ENCODE results near the gene ZBTB20.

The ZBTB20 gene

DNA sequence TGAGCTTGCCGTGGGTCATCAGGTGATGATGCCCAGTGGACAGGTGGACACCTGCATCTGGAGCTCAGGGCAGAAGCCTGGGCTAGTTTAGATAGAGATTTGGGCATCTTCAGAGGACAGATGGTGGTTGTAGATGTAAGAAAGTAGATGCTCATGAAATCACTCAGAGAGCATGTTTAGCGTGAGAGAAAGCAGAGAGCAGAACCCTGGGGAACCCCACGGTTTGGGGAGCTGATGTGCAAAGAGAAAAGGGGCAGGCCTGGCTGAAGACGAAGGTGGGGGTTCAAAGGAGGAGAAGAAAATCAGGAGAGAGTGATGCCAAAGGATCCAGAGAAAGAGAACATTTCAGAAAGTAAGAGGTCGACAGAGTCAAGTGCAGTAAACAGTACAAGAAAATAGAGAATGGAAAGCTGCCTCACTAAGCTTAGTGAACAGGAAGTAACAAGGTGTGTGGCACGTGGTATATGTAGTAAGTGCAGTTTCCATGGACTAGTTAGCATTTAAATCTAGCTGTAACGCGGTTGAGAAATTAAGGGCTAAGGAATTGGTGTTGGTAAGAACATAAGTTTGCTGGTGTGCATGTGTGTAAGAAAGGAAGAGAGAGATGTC lies 839.8 kb downstream of the ZBTB20 start:
- DNase-seq, result no peak

DNA sequence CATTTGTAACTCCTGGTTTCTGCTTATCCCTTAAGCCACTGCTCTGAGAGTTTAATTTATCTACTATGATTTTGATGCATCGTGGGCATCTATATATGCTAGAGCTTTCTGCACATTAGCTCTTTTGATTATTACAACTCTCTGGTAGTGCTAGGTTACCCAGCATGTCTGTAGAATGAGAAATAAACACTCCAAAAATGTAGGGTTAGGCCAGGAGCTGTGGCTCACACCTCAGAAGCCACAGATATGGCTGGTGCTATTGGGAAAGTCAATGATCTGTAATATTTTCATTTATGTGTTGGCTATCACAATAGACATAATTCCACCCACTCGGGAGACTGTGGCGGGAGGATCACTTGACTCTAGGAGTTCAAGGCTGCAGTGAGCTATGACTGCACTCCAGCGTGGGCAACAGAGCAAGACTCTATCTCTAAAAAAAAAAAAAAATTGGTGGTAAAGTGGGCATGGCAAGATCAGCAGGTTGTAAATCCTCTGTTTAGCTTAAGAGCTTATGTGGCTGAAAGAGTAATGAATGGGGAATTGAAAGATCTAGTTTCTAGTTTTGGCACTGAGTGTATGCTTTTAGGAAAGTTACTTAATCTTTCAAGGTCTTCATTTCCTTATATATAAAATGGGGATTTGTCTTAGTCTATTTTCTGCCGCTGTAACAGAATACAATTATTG lies 847.0 kb downstream of the ZBTB20 start:
- DNase-seq, result no peak

DNA sequence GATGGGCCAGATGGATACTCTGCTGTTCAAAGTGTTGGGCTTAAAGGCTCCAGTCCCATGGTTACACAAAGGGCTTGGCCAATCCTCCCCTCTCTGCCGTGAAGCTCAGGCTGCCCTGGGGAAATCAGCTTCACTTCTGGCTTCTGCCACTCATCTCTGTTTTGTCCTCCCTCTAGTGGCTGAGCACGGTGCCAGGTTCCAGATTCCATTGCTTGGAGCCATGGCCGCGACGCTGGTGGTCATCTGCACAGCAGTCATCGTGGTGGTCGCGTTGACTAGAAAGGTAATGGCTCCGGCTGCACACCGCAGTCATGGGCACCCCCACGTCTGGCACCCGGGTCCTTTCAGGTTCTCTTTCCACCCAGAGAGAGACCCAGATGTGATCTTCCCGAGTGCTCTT lies 847.7 kb downstream of the ZBTB20 start:
- DNase-seq, result no peak

GRCh38 chr3:114295946-114296345 lies 851.1 kb downstream of the ZBTB20 start:
- no peak for DNase-seq

DNA sequence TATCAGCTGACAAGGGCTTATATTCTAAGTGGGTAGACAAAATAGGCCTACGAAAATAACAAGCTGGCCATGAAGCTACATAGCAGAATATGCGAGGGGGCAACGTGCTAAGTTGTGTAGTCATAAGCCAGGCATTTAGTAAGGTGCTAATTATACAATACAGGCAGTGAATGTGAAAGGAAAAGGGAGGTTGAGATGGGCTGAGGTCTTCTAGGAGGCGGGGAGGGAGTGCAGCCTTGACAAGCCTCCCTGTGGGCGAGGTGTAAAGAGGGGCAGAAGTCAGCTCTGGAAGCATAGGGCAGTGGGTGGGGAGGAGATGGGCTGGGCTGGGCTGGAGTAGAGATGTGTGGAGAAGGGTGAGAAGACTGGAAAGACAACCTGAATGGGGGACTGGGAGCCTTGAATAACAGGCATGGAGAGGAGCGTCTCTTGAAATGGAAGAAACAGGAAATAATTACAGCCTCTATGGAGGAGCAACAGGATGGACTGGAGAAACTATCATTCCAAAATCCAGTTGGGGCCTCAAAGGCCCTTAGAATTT lies 852.1 kb downstream of the ZBTB20 start:
- DNase-seq, result no peak

DNA sequence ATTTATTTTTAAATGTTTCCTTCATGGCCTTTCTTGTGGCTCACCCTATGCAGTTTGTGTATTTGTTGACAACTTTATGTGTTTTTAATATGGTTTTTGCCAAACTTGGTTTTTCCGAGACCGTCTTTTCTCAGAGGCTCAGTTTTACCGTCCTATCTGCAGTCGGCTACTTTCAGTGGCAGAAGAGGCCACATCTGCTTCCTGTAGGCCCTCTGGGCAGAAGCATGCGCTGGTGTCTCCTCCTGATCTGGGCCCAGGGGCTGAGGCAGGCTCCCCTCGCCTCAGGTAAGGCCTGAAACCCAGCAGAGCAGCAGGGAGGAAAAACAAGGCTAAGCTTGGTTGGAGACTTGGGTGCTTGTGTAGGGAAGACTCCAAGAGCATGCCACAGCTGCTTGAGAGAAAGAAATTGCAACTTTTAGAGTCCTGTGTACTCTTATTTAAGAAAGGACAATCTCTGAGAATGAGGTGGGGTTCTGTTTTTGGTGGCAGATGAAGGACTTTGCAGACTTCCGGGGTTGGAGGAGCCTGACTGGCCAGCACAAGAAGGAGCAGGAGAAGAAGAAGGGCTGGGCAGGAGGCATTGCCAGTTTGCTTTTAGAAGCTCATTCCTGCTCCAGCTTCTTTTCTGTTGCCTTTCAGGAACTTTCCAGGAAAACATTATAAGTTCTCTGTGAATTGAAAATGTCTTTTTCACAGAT lies 853.1 kb downstream of the ZBTB20 start, which contains the start of gene TIGIT:
Gene TIGIT, plus strand, starts transcription at position 191 of the 698 bp plus-strand sequence. Its CDS starts 34 bp downstream, at position 225.
- no peak for DNase-seq

DNA sequence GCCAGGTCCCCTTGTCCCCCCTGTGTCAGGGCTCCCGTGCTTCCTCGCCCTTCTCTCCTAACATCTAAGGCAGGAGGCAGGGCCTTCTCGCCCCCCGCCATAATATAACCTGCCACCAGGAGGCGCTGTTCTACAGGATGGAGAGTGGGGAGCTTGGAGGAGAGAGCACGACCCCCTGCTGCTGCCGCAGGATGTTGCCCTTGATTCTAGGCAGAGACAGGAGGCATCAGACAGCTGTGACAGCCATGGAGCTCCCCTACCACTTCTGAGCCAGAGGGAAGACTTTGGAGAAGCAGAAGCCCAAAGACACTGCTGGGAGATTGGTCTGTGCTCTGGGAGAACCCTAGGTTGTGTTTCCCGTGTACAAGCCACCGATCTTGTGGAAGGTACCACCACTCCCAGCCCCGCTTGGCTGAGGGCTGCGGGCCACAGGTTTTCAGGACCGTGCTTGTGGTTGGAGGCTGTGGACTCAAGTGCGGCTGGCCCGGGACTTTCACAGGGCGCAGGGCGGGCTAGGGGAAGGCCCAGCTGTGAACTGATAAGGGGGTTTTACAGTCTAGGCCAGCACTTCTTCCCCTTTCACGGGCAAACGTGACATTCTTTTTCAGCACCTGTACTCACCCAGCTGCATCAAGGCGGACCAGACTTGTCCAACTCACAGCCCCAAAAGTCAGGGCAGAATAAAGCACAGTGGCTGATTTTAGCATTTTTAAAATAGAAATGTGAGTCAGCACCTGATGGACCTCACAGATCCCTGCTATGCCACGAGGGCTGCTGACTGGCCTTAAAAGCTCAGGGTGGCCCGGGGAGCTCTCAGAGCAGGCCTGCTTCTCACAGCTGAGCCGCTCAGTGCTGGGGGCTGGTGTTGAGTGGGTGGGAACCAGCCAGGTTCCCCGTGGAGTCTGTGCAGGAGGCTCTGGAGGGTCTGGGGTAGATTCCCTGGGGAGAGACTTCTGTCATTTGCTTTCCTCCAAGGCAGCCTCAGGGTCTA lies 855.9 kb downstream of the ZBTB20 start:
- DNase-seq, result peak; percentile 43

- DNase-seq, result no peak
Measured at GRCh38 chr3:114286266-114286665, 860.8 kb downstream of the ZBTB20 start.

- DNase-seq, result no peak
Measured at GRCh38 chr3:114285648-114286230, 861.3 kb downstream of the ZBTB20 start.

GRCh38 chr3:114284644-114285043 lies 862.4 kb downstream of the ZBTB20 start:
- DNase-seq, result no peak

Data from retina (tissue), 1 donor.